WTC11 (cell line): ENCODE results near the gene RGCC.

Experiments used
- CREB1 ChIP-seq: sonication (generic); formaldehyde crosslinking; IDR thresholded peaks from 2 replicates; pipeline ENCODE4 v1.8.0; 2023; ENCODE audit warnings: mild to moderate bottlenecking, missing genetic modification reagents
- TF ChIP-seq, protein P1 (sequence below): sonication (generic); formaldehyde crosslinking; IDR thresholded peaks from 2 replicates; pipeline ENCODE4 v1.8.0; 2023; ENCODE audit warnings: missing genetic modification reagents, mild to moderate bottlenecking, borderline replicate concordance
- TF ChIP-seq, protein P2 (sequence below): fragments of 200-600 bp; IDR thresholded peaks from 2 replicates; pipeline ENCODE4 v1.8.0; 2022; ENCODE audit warnings: antibody characterized with exemption

DNA sequence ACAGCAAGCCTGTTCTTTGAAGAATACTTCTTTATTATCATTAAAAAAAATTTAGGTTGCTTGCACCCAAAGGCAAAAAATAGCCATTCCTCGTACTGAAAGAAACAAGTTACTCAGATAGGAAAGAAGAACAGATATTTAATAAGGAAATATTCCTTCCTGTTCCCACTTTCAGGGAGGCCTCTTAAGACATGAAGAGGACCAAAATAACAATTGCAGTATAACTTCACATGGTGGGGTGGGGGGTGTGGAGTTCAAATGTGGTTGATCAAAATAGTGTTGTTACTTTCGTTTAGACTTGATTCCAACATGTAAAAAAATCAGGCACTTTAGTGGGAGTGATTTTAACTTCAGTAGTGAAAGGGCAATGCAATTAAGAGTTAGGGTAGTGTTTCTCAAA lies 3.6 kb downstream of the RGCC start:
- no peak for TF ChIP-seq CREB1 (CRISPR knock-in tag)
- TF ChIP-seq, protein P1, sequence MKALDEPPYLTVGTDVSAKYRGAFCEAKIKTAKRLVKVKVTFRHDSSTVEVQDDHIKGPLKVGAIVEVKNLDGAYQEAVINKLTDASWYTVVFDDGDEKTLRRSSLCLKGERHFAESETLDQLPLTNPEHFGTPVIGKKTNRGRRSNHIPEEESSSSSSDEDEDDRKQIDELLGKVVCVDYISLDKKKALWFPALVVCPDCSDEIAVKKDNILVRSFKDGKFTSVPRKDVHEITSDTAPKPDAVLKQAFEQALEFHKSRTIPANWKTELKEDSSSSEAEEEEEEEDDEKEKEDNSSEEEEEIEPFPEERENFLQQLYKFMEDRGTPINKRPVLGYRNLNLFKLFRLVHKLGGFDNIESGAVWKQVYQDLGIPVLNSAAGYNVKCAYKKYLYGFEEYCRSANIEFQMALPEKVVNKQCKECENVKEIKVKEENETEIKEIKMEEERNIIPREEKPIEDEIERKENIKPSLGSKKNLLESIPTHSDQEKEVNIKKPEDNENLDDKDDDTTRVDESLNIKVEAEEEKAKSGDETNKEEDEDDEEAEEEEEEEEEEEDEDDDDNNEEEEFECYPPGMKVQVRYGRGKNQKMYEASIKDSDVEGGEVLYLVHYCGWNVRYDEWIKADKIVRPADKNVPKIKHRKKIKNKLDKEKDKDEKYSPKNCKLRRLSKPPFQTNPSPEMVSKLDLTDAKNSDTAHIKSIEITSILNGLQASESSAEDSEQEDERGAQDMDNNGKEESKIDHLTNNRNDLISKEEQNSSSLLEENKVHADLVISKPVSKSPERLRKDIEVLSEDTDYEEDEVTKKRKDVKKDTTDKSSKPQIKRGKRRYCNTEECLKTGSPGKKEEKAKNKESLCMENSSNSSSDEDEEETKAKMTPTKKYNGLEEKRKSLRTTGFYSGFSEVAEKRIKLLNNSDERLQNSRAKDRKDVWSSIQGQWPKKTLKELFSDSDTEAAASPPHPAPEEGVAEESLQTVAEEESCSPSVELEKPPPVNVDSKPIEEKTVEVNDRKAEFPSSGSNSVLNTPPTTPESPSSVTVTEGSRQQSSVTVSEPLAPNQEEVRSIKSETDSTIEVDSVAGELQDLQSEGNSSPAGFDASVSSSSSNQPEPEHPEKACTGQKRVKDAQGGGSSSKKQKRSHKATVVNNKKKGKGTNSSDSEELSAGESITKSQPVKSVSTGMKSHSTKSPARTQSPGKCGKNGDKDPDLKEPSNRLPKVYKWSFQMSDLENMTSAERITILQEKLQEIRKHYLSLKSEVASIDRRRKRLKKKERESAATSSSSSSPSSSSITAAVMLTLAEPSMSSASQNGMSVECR (CRISPR knock-in tag), result no peak
- TF ChIP-seq, protein P2, sequence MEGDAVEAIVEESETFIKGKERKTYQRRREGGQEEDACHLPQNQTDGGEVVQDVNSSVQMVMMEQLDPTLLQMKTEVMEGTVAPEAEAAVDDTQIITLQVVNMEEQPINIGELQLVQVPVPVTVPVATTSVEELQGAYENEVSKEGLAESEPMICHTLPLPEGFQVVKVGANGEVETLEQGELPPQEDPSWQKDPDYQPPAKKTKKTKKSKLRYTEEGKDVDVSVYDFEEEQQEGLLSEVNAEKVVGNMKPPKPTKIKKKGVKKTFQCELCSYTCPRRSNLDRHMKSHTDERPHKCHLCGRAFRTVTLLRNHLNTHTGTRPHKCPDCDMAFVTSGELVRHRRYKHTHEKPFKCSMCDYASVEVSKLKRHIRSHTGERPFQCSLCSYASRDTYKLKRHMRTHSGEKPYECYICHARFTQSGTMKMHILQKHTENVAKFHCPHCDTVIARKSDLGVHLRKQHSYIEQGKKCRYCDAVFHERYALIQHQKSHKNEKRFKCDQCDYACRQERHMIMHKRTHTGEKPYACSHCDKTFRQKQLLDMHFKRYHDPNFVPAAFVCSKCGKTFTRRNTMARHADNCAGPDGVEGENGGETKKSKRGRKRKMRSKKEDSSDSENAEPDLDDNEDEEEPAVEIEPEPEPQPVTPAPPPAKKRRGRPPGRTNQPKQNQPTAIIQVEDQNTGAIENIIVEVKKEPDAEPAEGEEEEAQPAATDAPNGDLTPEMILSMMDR, result no peak
